HEK293 (cell line): Measurements from ENCODE around the gene NAGA.
"Not testable (repeated sequence)": the region's sequence is repeated elsewhere in the genome, so short reads cannot be mapped to it uniquely, and the experiment has no call there.

Source experiments
- CTCF ChIP-seq: fragments of 450-650 bp; formaldehyde crosslinking; IDR thresholded peaks from 2 replicates; pipeline ENCODE4 v1.5.1; 2016; ENCODE audit warnings: missing biosample characterization, missing genetic modification characterization
- EGR2 ChIP-seq: fragments of 450-650 bp; formaldehyde crosslinking; IDR thresholded peaks from 2 replicates; pipeline ENCODE4 v1.5.1; 2016; ENCODE audit warnings: low read depth, missing biosample characterization, missing genetic modification characterization
- PRDM10 ChIP-seq: fragments of 450-650 bp; formaldehyde crosslinking; IDR thresholded peaks from 2 replicates; pipeline ENCODE4 v1.5.1; 2016; ENCODE audit warnings: missing biosample characterization, missing genetic modification characterization
- PRDM4 ChIP-seq: fragments of 450-650 bp; formaldehyde crosslinking; IDR thresholded peaks from 2 replicates; pipeline ENCODE4 v1.5.1; 2017; ENCODE audit warnings: missing biosample characterization, missing genetic modification characterization
- SP2 ChIP-seq: fragments of 450-650 bp; formaldehyde crosslinking; IDR thresholded peaks from 2 replicates; pipeline ENCODE4 v1.5.1; 2016; ENCODE audit warnings: missing biosample characterization, missing genetic modification characterization
- ZEB2 ChIP-seq: fragments of 450-650 bp; formaldehyde crosslinking; IDR thresholded peaks from 2 replicates; pipeline ENCODE4 v1.5.1; 2016; ENCODE audit warnings: missing biosample characterization, missing genetic modification characterization
- ZNF302 ChIP-seq: fragments of 450-650 bp; formaldehyde crosslinking; IDR thresholded peaks from 2 replicates; pipeline ENCODE4 v1.5.1; 2016; ENCODE audit warnings: missing biosample characterization, missing genetic modification characterization, low read depth
- ZNF558 ChIP-seq: fragments of 450-650 bp; formaldehyde crosslinking; IDR thresholded peaks from 2 replicates; pipeline ENCODE4 v1.5.1; 2016; ENCODE audit warnings: missing biosample characterization, missing genetic modification characterization
- ZNF621 ChIP-seq: fragments of 450-650 bp; formaldehyde crosslinking; IDR thresholded peaks from 2 replicates; pipeline ENCODE4 v1.5.1; 2017; ENCODE audit warnings: missing biosample characterization, missing genetic modification characterization

GRCh38 chr22:42115420-42115830, 44.8 kb upstream of the NAGA start:
- TF ChIP-seq ZEB2 (tag by site-specific recombination); PRDM4 (tag by site-specific recombination); CTCF (tag by site-specific recombination); ZNF558 (tag by site-specific recombination); ZNF621 (tag by site-specific recombination); SP2; EGR2 (tag by site-specific recombination); ZNF302; PRDM10 (tag by site-specific recombination): not testable (repeated sequence)
